ENCODE measurements around the gene TPD52L2.

TPD52L2 gene

DNA sequence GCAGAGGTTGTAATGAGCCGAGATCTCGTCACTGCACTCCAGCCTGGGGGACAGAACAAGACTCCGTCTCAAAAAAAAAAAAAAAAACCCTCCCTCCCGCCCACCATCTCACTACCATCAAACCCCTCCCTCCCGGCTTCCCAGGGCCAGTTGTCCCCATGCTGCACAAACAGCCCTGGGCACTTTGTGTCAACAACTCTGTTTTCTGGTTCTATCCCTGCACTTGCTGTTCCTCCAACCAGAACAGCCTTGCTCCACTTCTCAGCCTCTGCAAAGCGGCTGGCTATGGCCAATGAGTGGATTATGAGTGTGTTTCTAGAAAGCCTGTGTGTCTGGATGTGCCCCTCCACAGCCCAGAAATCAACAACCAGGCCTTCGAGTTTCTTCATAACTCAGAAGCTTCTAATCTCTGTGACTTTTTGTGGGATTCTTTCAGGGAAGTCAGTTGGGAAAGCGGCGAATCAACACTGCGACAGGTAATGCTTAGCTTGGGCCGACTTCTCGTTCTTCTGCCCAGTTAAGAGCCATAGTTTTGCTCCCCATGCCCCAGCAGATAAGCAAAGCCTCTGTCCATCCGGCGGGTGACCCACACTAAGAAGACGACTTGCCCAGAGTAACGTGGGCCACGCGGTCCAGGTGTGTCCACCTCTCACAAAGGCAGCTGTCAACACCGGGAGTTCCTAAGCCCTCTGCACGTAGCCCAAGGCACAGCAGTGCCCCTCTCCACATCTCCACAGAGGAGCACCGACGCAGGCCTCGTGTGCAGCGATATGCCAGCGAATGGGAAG is 39.5 kb upstream of the TPD52L2 start:
- no peak for TF ChIP-seq ZFX (IDR thresholded peaks at IDR 0.05; ENCODE audit: borderline replicate concordance)
- TF ChIP-seq, protein P1, sequence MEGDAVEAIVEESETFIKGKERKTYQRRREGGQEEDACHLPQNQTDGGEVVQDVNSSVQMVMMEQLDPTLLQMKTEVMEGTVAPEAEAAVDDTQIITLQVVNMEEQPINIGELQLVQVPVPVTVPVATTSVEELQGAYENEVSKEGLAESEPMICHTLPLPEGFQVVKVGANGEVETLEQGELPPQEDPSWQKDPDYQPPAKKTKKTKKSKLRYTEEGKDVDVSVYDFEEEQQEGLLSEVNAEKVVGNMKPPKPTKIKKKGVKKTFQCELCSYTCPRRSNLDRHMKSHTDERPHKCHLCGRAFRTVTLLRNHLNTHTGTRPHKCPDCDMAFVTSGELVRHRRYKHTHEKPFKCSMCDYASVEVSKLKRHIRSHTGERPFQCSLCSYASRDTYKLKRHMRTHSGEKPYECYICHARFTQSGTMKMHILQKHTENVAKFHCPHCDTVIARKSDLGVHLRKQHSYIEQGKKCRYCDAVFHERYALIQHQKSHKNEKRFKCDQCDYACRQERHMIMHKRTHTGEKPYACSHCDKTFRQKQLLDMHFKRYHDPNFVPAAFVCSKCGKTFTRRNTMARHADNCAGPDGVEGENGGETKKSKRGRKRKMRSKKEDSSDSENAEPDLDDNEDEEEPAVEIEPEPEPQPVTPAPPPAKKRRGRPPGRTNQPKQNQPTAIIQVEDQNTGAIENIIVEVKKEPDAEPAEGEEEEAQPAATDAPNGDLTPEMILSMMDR (IDR thresholded peaks at IDR 0.05) = no peak

DNA sequence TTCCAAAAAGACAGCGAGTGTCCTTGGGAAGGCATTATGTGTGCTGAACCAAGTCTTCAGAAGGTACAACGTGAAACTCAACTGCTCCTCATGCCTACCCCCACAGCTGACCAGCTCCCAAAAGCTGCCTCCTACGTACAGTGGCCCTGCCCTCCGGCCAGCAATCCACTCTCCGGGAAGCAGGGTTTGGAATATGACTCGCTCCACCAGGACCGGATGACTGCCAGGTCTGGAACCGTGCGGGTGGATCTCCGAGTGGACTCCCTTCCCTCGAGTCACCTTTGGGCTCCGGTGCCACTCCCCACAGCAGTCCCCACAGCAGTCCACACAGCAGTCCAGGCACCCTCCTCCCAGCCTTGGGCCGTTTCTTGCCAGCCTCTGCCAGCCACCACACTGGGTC is 38.3 kb upstream of the TPD52L2 start:
- H3K27ac ChIP-seq = no peak overlapping the region
- TF ChIP-seq ZFX (IDR thresholded peaks at IDR 0.05; ENCODE audit: borderline replicate concordance) = no peak
- TF ChIP-seq, protein P1 (IDR thresholded peaks at IDR 0.05) = no peak

More for the DNA sequence above, 39.5 kb upstream of the TPD52L2 start:
- H3K27ac ChIP-seq = no peak overlapping the region

DNA sequence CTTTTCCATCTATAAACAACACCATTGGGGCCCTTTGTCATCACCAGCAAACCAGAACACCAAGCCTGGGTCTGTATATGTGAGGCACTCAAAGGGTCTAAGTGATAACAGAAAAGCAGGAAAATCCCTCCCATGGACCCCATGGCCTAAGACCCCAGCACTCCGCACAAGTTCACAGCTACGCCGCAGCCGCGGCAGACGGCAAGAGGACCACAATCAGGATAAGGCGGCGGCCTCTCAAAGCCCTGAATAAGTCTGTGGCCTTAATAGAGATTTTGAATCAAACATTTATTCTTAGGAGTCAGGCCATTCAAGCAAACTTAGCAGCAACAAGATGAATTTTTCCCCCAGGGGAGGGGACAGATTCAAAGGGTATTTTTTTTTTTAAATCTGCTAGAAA is 36.9 kb upstream of the TPD52L2 start:
- TF ChIP-seq ZFX (IDR thresholded peaks at IDR 0.05; ENCODE audit: borderline replicate concordance) = no peak
- TF ChIP-seq, protein P1 (IDR thresholded peaks at IDR 0.05) = no peak
- no peak overlapping the region for H3K27ac ChIP-seq

DNA sequence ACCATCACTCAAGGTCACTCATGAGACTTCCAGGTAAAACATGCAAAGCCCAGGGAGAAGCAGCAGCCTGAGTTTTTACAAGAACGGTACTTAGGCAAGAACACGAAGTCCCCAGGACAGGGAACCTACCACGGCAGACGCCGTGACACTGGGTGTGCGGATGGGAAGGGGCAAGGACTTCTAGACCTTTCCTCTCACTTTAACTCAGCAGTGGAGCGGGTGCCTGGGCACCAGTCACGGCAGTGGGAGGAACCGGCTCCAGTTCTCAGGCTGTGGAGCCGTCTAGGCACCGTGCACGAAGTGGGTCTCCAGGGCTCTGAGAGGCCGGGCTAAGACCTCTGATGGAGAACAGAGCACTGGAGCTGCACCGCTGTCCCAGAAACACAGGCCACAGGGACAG is 36.5 kb upstream of the TPD52L2 start:
- no peak for TF ChIP-seq ZFX (IDR thresholded peaks at IDR 0.05; ENCODE audit: borderline replicate concordance)
- TF ChIP-seq, protein P1 (IDR thresholded peaks at IDR 0.05) = no peak
- no peak overlapping the region for H3K27ac ChIP-seq

DNA sequence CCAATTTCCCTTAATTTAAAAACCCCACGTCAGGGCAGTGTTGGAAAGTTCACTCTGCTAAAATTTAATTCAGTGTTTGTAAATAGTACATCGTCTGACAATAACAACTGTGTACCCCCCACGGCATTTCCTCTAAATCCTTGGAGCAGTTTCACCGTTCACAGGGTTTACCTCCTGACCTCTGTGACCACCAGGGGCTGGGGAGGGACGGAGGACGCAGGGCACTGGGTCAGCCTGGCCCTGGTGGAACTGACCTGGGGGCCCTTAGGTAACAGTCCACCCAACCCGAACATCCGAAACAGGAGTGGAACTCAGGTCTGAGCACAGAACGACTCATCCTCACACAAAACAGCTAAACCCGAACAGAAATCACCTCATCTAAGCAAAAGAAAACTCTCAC is 36.1 kb upstream of the TPD52L2 start:
- H3K27ac ChIP-seq = no peak overlapping the region
- TF ChIP-seq ZFX (IDR thresholded peaks at IDR 0.05; ENCODE audit: borderline replicate concordance) = no peak
- TF ChIP-seq, protein P1 (IDR thresholded peaks at IDR 0.05) = no peak

DNA sequence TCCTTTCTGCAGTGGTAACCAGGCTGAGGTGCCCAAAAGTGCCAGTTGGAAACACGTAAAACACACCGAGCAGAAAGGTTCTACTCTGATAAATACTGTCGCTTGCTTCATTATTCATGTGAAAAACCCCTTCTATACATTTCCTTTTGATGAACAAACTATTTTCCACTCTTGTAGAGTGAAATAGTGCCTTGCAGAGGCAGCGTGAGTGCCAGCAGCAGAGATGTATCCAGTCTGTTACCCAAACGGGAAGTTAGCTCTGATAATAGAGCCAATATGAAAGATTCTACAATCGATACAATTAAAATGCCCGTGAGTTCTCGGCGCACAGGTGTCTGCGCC is 35.5 kb upstream of the TPD52L2 start:
- no peak for TF ChIP-seq ZFX (IDR thresholded peaks at IDR 0.05; ENCODE audit: borderline replicate concordance)
- TF ChIP-seq, protein P1 (IDR thresholded peaks at IDR 0.05) = no peak

DNA sequence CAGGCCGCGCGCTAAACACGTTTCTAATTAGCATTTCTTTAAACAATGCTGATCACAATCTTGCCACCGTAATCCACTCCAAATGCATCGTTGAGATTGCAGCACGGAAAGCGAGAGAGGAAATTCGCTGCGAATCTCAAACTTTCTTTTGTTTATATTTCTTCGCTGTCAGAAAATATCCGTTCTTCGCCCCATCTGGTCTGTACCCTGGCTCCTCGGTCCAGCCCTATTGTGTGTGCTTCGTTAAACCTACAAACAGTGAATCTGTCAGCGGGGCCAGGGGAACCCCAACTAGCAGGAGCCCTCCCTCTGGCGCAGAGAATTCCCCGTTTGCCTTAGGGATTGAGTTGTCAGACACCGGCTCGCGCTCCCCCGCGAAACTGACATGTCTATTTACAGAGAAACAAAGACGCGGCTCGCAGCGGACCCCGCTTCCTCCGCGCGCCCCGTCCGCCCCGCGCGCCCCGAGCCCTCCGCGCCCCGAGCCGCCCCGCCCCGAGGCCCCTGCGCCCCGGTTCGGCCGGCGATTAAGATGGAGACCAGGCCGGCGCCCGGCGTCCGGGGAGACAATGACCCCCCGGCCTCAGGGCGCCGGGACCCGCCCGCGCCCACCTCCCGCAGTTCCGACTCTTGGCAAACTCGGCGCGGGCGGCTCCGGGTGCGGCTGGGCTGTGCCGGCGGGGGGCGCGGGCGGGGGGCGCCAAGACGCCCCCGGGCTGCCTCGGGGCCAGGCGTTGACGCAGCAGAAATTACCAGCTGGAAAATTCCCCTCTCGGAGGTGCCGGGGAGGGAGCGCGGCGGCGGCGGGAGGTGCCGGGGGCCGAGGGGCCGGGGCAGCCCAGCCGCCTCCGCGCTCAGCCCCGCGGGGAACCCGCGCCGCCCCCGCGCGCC is 34.9 kb upstream of the TPD52L2 start:
- H3K27ac ChIP-seq = no peak overlapping the region
- TF ChIP-seq, protein P1 (IDR thresholded peaks at IDR 0.05) = no peak
- TF ChIP-seq ZFX (IDR thresholded peaks at IDR 0.05; ENCODE audit: borderline replicate concordance) = no peak

More for the DNA sequence above, 35.5 kb upstream of the TPD52L2 start:
- H3K27ac ChIP-seq = no peak overlapping the region
